ENCODE results near the gene C10orf67. TPM values are rescaled to one million over a fixed set of nuclear protein-coding genes. Genes with fewer than 3 reads are reported as not detected.

The C10orf67 gene
- total and polyA plus RNA-seq, 9 of the 15 experiments (the other 6 are each of a cell fraction or from before 2014, with no cell fraction given): not detected

DNA sequence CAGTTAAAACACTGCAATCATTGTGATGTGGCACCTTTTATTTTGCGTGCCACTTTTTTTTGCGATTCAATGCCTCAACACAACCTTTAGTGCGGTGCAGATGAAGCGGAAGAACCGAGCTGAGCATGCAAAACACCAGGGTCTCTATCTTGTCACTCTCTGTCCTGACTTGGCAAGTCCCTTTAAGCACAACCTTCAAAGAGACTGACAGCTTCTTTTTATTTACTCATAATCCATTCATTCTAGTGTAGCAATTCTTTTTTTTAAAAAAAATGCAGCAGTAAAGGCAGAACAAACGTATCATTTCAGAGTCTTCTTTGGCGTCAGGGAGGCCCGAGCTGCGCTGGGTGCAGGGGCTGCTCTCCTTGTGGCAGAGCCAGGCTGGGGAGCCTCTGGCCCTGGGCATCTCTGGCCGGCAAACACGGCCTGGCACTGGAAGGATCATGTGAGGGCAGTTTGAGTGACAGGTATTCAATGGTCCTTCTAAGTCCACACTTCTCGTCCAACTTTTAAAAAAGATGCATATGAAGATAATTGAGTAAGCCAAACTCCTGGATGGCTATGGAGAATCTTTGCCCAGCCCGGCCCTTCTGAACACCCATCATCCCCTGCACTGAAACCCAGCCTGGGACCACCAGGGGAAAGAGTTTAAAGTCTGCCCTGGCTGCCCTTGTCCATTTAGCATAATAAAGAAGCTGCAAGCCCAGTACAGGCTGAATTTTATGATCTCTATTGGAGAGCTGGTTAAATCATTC, 148.6 kb downstream of the C10orf67 start (continued):
- TF ChIP-seq, protein P1, sequence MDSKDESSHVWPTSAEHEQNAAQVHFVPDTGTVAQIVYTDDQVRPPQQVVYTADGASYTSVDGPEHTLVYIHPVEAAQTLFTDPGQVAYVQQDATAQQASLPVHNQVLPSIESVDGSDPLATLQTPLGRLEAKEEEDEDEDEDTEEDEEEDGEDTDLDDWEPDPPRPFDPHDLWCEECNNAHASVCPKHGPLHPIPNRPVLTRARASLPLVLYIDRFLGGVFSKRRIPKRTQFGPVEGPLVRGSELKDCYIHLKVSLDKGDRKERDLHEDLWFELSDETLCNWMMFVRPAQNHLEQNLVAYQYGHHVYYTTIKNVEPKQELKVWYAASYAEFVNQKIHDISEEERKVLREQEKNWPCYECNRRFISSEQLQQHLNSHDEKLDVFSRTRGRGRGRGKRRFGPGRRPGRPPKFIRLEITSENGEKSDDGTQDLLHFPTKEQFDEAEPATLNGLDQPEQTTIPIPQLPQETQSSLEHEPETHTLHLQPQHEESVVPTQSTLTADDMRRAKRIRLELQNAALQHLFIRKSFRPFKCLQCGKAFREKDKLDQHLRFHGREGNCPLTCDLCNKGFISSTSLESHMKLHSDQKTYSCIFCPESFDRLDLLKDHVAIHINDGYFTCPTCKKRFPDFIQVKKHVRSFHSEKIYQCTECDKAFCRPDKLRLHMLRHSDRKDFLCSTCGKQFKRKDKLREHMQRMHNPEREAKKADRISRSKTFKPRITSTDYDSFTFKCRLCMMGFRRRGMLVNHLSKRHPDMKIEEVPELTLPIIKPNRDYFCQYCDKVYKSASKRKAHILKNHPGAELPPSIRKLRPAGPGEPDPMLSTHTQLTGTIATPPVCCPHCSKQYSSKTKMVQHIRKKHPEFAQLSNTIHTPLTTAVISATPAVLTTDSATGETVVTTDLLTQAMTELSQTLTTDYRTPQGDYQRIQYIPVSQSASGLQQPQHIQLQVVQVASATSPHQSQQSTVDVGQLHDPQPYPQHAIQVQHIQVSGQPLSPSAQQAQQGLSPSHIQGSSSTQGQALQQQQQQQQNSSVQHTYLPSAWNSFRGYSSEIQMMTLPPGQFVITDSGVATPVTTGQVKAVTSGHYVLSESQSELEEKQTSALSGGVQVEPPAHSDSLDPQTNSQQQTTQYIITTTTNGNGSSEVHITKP (IDR thresholded peaks at IDR 0.05; ENCODE audit: partially characterized antibody): no peak
- TF ChIP-seq MXI1 (IDR thresholded peaks at IDR 0.05; ENCODE audit: low read depth, low read length) (no peak), FOXM1 (IDR thresholded peaks at IDR 0.05; ENCODE audit: low read depth) (no peak), FOXM1 (CRISPR knock-in tag; IDR thresholded peaks at IDR 0.05; ENCODE audit: low read depth) (no peak), TEAD4 (IDR thresholded peaks at IDR 0.05; ENCODE audit: low read length) (no peak), TEAD4 (CRISPR knock-in tag; IDR thresholded peaks at IDR 0.05; ENCODE audit: borderline replicate concordance) (no peak), GATAD2B (IDR thresholded peaks at IDR 0.05; ENCODE audit: borderline replicate concordance) (no peak)
- TF ChIP-seq, protein P2, sequence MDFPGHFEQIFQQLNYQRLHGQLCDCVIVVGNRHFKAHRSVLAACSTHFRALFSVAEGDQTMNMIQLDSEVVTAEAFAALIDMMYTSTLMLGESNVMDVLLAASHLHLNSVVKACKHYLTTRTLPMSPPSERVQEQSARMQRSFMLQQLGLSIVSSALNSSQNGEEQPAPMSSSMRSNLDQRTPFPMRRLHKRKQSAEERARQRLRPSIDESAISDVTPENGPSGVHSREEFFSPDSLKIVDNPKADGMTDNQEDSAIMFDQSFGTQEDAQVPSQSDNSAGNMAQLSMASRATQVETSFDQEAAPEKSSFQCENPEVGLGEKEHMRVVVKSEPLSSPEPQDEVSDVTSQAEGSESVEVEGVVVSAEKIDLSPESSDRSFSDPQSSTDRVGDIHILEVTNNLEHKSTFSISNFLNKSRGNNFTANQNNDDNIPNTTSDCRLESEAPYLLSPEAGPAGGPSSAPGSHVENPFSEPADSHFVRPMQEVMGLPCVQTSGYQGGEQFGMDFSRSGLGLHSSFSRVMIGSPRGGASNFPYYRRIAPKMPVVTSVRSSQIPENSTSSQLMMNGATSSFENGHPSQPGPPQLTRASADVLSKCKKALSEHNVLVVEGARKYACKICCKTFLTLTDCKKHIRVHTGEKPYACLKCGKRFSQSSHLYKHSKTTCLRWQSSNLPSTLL (IDR thresholded peaks at IDR 0.05): no peak
- TF ChIP-seq, protein P3, sequence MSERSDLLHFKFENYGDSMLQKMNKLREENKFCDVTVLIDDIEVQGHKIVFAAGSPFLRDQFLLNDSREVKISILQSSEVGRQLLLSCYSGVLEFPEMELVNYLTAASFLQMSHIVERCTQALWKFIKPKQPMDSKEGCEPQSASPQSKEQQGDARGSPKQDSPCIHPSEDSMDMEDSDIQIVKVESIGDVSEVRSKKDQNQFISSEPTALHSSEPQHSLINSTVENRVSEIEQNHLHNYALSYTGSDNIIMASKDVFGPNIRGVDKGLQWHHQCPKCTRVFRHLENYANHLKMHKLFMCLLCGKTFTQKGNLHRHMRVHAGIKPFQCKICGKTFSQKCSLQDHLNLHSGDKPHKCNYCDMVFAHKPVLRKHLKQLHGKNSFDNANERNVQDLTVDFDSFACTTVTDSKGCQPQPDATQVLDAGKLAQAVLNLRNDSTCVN (CRISPR knock-in tag; IDR thresholded peaks at IDR 0.05): no peak

Measured in K562 (cell line).